PC-9 (cell line): ENCODE results near the gene AKAP5. TPM values are rescaled to one million over a fixed set of nuclear protein-coding genes. Genes with fewer than 3 reads are reported as not detected.
A peak's percentile ranks its signal among the peaks of the same experiment; 100 is the strongest.

ENCODE experiments used
- BruUV-seq: library from RNA; stranded (reverse); fragments of 400-500 nt; replicated peaks from 2 replicates; lab custom pipeline; 2021; lab: Mats Ljungman, UMichigan
- CTCF ChIA-PET: fragments of 300-600 bp; sonication (Branson Sonifier 250); formaldehyde crosslinking; loops from one replicate; lab custom pipeline; 2022; ENCODE audit warnings: antibody characterized with exemption; lab: Charles Lee
- POLR2A ChIA-PET: fragments of 300-600 bp; sonication (Branson Sonifier 250); formaldehyde crosslinking; loops from one replicate; lab custom pipeline; 2022; ENCODE audit warnings: antibody characterized with exemption; ENCODE audit not compliant: unreplicated experiment; lab: Charles Lee
- DNase-seq, 2 experiments: peaks; one replicate each; pipeline versions ENCODE4 v3.0.0 to v3.0.0-alpha.2; 2015 to 2022; ENCODE audit warnings: mixed read lengths in 1 of 2
- H2AFZ ChIP-seq: fragments of 200-600 bp; sonication (generic); 2 replicates; pipeline ENCODE4 v1.8.1; 2017; ENCODE audit warnings: antibody characterized with exemption
- H3F3A ChIP-seq: fragments of 200-600 bp; sonication (generic); 2 replicates; pipeline ENCODE4 v1.8.1; 2017; ENCODE audit warnings: antibody characterized with exemption, mild to moderate bottlenecking, low read depth; ENCODE audit not compliant: insufficient read depth
- H3K27ac ChIP-seq: fragments of 200-600 bp; sonication (generic); 2 replicates; pipeline ENCODE4 v1.6.1; 2016; ENCODE audit warnings: mixed run types
- H3K27me3 ChIP-seq: fragments of 200-600 bp; sonication (generic); 2 replicates; pipeline ENCODE4 v1.6.1; 2016; ENCODE audit warnings: low read depth, mixed run types; ENCODE audit not compliant: insufficient read depth
- H3K36me3 ChIP-seq: fragments of 200-600 bp; sonication (generic); 2 replicates; pipeline ENCODE4 v1.6.1; 2016; ENCODE audit warnings: low read depth, mixed run types
- H3K4me1 ChIP-seq: fragments of 200-600 bp; sonication (generic); replicated peaks from 2 replicates; pipeline ENCODE4 v1.6.1; 2016; ENCODE audit warnings: mixed run types; ENCODE audit not compliant: insufficient read depth
- H3K4me2 ChIP-seq: fragments of 200-600 bp; sonication (generic); 2 replicates; pipeline ENCODE4 v1.6.1; 2017; ENCODE audit warnings: mixed run types
- H3K4me3 ChIP-seq: fragments of 200-600 bp; sonication (generic); 2 replicates; pipeline ENCODE4 v1.6.1; 2016; ENCODE audit warnings: mixed run types
- H3K79me2 ChIP-seq: fragments of 200-600 bp; sonication (generic); 2 replicates; pipeline ENCODE4 v1.6.1; 2017; ENCODE audit warnings: low read depth, mixed run types
- H3K9me2 ChIP-seq: fragments of 200-600 bp; sonication (generic); 2 replicates; pipeline ENCODE4 v1.8.1; 2017; ENCODE audit warnings: mild to moderate bottlenecking; ENCODE audit not compliant: insufficient read depth
- H3K9me3 ChIP-seq: fragments of 200-600 bp; sonication (generic); 2 replicates; pipeline ENCODE4 v1.8.1; 2016; ENCODE audit warnings: low read depth; ENCODE audit not compliant: insufficient read depth
- H4K20me1 ChIP-seq: fragments of 200-600 bp; sonication (generic); 2 replicates; pipeline ENCODE4 v1.8.1; 2017; ENCODE audit not compliant: insufficient read depth
- CTCF ChIP-seq: fragments of 200-600 bp; sonication (generic); conservative IDR thresholded peaks from 2 replicates; pipeline ENCODE4 v1.6.1; 2017; ENCODE audit warnings: mixed run types, antibody characterized with exemption, mild to moderate bottlenecking, moderate library complexity
- EZH2 ChIP-seq: fragments of 200-600 bp; sonication (generic); IDR thresholded peaks from 2 replicates; pipeline ENCODE4 v1.8.0; 2017; ENCODE audit warnings: antibody characterized with exemption, low read depth
- intact Hi-C: fragments of 100-400 bp; cut with micrococcal nuclease; formaldehyde crosslinking; loops from one replicate; pipeline ENCODE4 v1.10.0; 2022; ENCODE audit not compliant: unreplicated experiment
- total RNA-seq: library from RNA; stranded (reverse); gene quantifications from 2 replicates; pipeline ENCODE4 v1.2.3, GENCODE V29; 2021

Gene AKAP5
- total RNA-seq, 1 experiment from 2014 or later = 0.72 TPM

GRCh38 chr14:64500088-64500487, 34.8 kb downstream of the AKAP5 start:
- DNase-seq = no peak

GRCh38 chr14:64501411-64502171, 36.3 kb downstream of the AKAP5 start:
- DNase-seq = peak; percentile 57 to 87
- no peaks in the 10 kb centered on the region for H3K27me3 ChIP-seq
- peaks cover 34% of the 10 kb centered on the region for H3K4me1 ChIP-seq
- peaks cover 39% of the 10 kb centered on the region for H3F3A ChIP-seq
- BruUV-seq = no TSS peak
- H3K27ac ChIP-seq = peak overlapping the region; percentile 93
- H3K4me2 ChIP-seq = peak overlapping the region; percentile 82
- peaks cover 6% of the 10 kb centered on the region; the same call in 1 of the 2 replicates for H4K20me1 ChIP-seq
- no peaks in the 10 kb centered on the region for H3K9me2 ChIP-seq
- H2AFZ ChIP-seq = peak overlapping the region; percentile 93
- CTCF ChIA-PET = interaction anchor here (0.6 to 0.8 kb wide), 2 partner anchors 9 to 55 kb away, joined by 5 to 6 read pairs; no protein-coding TSS in a partner anchor
- H3K79me2 ChIP-seq = peaks cover 64% of the 10 kb centered on the region
- intact Hi-C loops = loop anchor here (5.0 to 10.0 kb wide), 3 partner anchors 203 to 471 kb away; partner anchors contain the start of genes CHURC1, PLEKHG3 and RAB15
- peak overlapping the region; percentile 61 for H3K4me3 ChIP-seq
- H3K9me3 ChIP-seq = no peaks in the 10 kb centered on the region
- POLR2A ChIA-PET = interaction anchor here (0.6 kb wide), 2 partner anchors 54 to 182 kb away, joined by 3 read pairs; no protein-coding TSS in a partner anchor
- TF ChIP-seq CTCF (peak; percentile 40; the same call in 1 of the 2 replicates), EZH2 (no peak)
- H3K36me3 ChIP-seq = 0 out of 2 replicates have a peak, but pooled peaks cover 5% of the 10 kb centered on the region

More at GRCh38 chr14:64500088-64500487, 34.8 kb downstream of the AKAP5 start:
- H3K9me2 ChIP-seq = no peaks in the 10 kb centered on the region
- H3K27ac ChIP-seq = no peak overlapping the region
- H2AFZ ChIP-seq = no peak overlapping the region
- peaks cover 49% of the 10 kb centered on the region for H3K79me2 ChIP-seq
- H3K4me2 ChIP-seq = no peak overlapping the region
- TF ChIP-seq CTCF (no peak), EZH2 (no peak)
- H4K20me1 ChIP-seq = peaks cover 3% of the 10 kb centered on the region; the same call in 1 of the 2 replicates
- ChIA-PET CTCF (no interaction called here), POLR2A (no interaction called here)
- intact Hi-C loops = loop anchor here (5.0 to 10.0 kb wide), 3 partner anchors 205 to 472 kb away; partner anchors contain the start of genes CHURC1, PLEKHG3 and RAB15
- peaks cover 39% of the 10 kb centered on the region for H3F3A ChIP-seq
- H3K27me3 ChIP-seq = no peaks in the 10 kb centered on the region
- 0 out of 2 replicates have a peak, but pooled peaks cover 5% of the 10 kb centered on the region for H3K36me3 ChIP-seq
- H3K4me3 ChIP-seq = no peak overlapping the region
- BruUV-seq = no TSS peak
- peaks cover 24% of the 10 kb centered on the region for H3K4me1 ChIP-seq
- H3K9me3 ChIP-seq = no peaks in the 10 kb centered on the region

- H3K4me3 ChIP-seq = peak overlapping the region; percentile 61
- ChIA-PET POLR2A (interaction anchor here (0.5 kb wide), 1 partner anchor 17 kb away, joined by 9 read pairs; no protein-coding TSS in a partner anchor), CTCF (interaction anchor here (0.8 kb wide), 1 partner anchor 8 kb away, joined by 6 read pairs; no protein-coding TSS in a partner anchor)
- no peak for TF ChIP-seq CTCF
- TF ChIP-seq EZH2 = no peak
- peaks cover 45% of the 10 kb centered on the region for H3F3A ChIP-seq
- peak overlapping the region; percentile 93 for H2AFZ ChIP-seq
- H3K27ac ChIP-seq = peak overlapping the region; percentile 93
- peaks cover 13% of the 10 kb centered on the region; the same call in 1 of the 2 replicates for H4K20me1 ChIP-seq
- H3K27me3 ChIP-seq = no peaks in the 10 kb centered on the region
- H3K79me2 ChIP-seq = peaks cover 73% of the 10 kb centered on the region
- BruUV-seq = no TSS peak
- peak; percentile 15 to 69 for DNase-seq
- H3K9me3 ChIP-seq = no peaks in the 10 kb centered on the region
- H3K4me2 ChIP-seq = peak overlapping the region; percentile 82
- no peaks in the 10 kb centered on the region for H3K9me2 ChIP-seq
- intact Hi-C loops = loop anchor here (5.0 to 10.0 kb wide), 3 partner anchors 202 to 470 kb away; partner anchors contain the start of genes CHURC1, PLEKHG3 and RAB15
- H3K36me3 ChIP-seq = 0 out of 2 replicates have a peak, but pooled peaks cover 5% of the 10 kb centered on the region
- peaks cover 43% of the 10 kb centered on the region for H3K4me1 ChIP-seq
These were observed 37.2 kb downstream of the AKAP5 start for GRCh38 chr14:64502456-64502855.
